GM21381 (cell line): ENCODE data around the gene EFNA3.

Experiments used
- ATAC-seq: cut with Tn5 transposase; IDR thresholded peaks from one replicate; pipeline ENCODE4 v1.9.1; 2021; ENCODE audit warnings: mild to moderate bottlenecking, moderate library complexity; ENCODE audit not compliant: unreplicated experiment

Gene EFNA3

DNA sequence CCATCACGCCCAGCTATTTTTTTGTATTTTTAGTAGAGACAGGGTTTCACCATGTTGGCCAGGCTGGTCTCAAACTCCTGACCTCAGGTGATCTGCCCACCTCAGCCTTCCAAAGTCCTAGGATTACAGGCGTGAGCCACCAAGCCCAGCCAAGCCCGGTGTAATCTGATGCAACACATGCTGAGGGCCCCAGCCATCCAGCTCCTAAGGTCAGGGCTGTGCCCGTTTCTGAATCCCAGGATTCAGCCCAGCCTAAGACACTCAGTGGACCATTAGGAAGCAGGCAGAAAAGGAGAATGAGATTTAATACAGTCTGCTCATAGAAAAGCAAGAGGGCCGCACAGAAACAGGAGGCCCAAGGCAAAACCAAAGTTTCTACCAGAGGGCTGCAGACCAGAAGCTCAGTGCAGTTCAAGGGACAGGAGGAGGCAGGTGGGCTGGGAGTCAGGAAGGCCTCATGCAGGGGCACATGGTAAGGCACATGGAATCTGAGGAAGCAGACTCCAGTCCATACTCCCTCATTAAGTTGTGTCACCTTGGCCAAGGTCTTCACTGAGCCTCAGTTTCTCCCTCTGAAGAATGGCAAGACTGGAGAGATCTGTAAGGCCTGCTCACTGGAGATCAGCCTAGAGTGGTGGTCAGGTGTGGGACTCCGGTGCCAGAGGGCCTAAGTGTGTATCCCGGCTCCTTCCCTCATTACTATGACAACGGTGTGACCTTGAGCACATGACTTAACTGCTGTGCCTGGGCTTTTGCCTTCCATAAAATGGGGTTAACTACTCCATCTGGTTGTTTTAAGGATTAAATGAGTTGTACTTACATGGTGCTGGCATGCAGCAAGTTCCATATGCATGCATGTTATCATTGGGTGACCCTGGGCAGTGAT lies 29.9 kb upstream of the EFNA3 start:
- no peak for ATAC-seq

DNA sequence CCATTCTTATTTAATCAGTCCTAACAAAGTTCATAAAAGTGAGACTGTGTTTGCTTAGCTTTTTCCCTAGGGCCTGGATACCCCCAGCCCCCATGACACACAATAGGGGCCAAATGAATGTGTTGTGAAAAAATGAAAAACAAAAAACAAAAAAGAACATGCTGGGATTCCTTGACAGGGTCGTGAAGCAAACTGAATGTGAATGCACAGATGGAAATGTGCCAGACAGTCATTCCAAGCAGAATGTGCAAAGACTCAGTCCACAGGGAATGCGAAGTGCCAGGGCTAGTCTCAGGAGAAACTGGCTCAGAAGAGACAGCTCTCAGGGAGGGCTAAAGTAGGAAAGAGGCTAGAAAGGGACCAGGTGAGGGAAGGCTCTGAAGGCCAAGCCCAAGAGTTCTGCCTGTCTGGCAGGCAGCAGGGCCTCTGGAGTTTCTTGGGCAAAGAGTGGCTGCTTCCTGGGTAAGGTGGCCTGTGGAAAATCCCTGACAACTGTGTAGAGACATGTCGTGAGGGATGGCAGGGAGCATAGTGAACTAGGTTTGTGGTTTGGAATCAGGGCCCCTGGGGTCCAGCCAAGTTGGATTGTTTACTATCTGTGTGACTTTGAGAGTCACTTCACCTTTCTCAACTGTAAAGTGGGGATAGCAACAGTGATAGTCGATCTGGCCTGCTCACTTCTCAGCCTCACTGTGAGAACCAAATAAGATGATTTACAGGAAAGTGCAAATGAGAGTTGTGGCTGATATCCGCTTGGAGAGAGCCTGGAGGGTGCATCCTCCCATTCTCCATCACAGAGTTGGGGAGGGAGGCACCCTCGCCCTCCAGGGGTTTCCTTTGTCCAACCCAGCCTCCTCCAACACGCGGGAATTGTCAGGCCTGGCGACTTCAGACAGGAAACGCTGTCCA lies 28.7 kb upstream of the EFNA3 start:
- no peak for ATAC-seq

DNA sequence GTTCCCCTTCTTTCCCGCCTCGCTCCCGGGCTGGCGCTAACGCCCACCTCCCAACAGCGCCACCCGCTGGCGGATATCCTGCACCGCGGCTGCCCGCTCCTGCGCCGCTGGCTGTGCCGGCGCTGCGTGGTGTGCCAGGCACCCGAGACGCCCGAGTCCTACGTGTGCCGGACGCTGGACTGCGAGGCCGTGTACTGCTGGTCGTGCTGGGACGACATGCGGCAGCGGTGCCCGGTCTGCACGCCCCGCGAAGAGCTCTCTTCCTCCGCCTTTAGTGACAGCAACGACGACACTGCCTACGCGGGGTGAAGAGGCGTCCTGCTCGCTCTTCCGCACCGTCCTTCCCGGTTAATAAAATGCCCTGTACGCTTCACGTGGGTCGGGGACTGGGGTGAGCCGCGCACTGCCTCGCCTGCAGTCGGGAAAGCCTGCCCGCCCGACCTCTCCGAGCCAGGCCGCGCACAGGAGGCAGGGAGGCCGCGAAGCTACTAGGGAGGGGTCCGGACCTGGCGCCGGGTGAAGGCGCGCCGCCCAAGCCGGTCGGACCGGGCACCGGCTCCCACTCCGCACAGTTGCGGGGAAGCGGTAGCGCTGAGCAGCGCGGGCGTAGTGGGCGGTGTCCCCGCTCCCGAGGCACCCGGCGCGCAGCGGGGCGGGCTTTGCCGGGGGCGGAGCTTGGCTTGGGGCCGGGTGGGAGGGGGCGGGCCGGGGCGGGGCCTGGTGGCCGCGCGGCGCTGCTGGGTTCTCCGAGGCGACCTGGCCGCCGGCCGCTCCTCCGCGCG lies 27.9 kb upstream of the EFNA3 start, which contains the start of gene ADAM15:
ADAM15 (plus strand) TSS at position 757 of the 782 bp plus-strand sequence. CDS start 71 bp downstream, outside the sequence.
- peak; percentile 56 for ATAC-seq

DNA sequence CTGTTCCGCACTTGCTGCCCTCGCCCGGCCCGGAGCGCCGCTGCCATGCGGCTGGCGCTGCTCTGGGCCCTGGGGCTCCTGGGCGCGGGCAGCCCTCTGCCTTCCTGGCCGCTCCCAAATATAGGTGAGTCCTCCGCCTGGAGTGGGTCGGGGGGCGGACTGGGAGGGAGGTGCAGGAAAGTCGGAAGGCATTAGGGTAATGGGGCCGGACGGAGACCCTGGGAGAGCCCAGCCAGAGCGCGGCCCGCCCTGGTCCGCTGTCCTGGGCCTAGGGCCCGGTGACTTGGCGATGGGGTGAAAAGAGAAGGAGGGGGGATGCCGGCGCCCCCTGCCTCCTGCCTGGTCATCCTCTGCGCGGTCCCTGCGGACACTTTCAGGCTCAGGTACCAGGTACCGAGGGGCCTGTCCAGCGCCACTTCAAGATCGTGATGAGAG lies 27.3 kb upstream of the EFNA3 start:
- ATAC-seq, result no peak

DNA sequence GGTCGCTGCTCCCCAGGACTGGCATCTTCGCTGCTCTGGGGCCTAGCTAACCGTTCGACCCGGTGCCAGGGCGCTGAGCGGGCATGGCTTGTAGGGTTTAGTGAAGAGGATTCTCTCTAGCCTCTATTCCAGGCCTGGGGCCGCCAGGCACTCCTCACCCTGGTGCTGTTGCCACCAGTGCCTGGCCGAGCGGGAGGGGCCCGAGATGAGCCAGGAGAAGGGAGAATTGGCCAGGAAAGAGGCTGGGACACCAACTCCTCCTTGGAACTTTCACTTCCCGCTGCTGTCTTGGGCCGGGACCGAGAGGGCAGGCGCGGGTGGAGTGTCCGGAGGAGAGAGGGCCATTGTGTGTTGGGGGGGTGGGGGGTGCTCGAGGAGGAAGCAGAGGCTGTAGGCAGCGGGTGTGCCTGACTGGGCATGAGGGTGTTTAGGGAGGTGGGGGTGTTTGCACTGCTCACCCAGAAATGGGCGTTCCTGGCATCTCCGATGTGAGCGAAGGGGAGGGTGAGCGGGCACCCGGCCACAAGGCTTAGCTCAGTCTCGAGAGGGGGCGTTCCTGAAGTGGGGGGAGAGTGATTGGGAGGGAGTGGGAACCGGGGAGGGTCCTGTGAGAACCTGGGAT lies 26.7 kb upstream of the EFNA3 start:
- ATAC-seq, result peak; percentile 9

DNA sequence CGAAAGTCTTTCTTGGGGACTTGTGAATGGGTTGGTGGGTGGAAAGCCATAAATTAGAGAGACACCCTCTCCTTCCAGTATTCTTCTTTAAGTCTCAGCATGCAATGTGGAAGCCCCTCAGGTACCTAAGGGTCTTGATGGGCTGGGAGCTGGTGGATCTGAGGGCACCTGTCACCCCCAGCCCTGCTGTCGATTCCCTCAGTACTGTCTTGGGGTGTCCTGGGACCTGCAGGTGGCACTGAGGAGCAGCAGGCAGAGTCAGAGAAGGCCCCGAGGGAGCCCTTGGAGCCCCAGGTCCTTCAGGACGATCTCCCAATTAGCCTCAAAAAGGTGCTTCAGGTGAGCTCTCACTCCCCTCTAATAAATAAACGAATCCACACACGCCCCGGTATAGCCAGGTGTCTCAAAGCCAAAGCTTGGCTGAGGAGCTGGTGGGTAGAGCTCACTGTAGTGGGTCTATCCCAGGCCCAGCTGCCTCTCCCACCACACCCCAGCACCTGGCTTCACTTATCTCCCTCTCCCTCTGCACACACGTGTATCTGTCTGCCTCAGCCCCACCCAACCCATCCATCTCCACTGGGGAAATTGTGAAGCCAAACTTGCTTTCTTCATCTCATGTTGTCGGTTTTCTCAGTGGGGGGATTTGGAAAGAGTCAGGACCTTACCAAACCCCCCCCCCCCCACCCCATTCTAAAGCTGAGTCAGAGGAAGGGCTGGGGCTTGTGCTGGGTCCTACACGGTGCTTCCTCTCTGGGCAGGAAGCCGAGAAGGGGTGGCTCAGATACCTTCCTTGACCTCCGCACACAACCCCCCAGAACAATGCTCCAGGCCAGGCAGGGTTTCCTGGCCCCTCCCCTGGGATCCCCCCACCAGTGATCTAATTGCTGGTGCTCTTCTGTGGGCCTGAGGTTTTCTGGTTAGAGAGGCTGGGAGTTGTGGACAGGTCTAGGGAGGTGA lies 25.9 kb upstream of the EFNA3 start:
- no peak for ATAC-seq

DNA sequence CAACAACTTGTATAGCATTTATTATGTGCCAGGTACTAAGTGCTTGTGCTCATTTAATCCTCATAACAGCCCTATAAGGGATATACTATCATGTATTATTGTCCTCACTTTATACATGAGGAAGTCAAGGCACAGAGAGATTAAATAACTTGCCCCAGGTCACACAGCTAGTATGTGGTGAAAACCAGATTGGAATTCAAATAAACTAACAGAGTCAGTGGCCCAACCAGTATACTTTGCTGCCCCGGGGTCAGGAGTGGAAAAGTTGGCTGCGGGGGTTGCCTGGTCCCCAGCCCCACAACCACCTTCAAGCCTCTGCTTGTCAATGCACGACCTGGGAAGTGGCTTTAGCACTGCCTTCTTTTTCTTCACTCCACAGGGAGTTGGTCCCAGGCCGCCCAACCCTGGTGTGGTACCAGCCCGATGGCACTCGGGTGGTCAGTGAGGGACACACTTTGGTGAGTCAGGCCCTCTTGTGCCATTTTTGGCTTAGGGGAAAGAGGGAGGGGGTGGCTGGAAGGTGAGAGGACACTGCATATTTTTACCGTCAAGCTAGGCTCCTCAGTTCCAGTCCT lies 25.0 kb upstream of the EFNA3 start:
- no peak for ATAC-seq

DNA sequence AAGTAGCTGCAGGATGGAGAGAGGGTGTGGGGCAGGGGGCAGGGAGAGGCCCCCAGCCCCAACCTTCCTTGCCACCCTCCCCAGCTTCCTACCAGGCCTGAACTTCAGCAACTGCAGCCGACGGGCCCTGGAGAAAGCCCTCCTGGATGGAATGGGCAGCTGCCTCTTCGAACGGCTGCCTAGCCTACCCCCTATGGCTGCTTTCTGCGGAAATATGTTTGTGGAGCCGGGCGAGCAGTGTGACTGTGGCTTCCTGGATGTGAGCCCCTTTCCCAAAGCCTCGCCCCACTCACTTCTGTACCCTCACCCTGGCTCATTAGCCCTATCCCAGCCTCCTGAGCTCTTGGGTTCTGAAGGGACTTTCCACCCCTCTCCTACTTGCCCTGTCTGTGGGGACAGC lies 21.5 kb upstream of the EFNA3 start:
- no peak for ATAC-seq

DNA sequence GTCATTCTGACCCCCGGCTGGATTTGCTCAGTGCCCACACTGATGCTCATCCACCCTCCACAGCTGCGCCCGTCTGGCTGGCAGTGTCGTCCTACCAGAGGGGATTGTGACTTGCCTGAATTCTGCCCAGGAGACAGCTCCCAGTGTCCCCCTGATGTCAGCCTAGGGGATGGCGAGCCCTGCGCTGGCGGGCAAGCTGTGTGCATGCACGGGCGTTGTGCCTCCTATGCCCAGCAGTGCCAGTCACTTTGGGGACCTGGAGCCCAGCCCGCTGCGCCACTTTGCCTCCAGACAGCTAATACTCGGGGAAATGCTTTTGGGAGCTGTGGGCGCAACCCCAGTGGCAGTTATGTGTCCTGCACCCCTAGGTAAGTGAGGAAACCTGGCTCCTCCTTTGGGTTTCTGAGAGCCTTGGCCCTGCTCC lies 20.8 kb upstream of the EFNA3 start:
- no peak for ATAC-seq

DNA sequence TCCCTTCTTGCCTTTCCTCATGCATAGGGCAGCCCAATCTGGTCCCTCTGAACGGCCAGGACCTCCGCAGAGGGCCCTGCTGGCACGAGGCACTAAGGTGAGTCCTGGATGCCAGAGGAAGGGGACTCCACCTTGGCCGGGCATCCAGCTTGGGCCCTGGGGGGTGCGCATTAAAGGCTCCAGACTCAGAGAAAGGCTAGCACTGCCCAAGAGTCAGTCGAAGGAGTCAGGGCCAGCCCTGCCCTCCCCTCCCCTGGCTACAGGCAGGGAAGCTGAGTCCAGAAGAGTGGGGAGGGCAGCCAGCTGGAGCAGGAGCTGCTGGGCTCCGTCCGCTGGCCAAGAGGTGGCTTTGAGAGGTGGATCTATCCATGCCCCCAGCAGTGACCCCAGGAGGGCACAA lies 17.9 kb upstream of the EFNA3 start:
- no peak for ATAC-seq

DNA sequence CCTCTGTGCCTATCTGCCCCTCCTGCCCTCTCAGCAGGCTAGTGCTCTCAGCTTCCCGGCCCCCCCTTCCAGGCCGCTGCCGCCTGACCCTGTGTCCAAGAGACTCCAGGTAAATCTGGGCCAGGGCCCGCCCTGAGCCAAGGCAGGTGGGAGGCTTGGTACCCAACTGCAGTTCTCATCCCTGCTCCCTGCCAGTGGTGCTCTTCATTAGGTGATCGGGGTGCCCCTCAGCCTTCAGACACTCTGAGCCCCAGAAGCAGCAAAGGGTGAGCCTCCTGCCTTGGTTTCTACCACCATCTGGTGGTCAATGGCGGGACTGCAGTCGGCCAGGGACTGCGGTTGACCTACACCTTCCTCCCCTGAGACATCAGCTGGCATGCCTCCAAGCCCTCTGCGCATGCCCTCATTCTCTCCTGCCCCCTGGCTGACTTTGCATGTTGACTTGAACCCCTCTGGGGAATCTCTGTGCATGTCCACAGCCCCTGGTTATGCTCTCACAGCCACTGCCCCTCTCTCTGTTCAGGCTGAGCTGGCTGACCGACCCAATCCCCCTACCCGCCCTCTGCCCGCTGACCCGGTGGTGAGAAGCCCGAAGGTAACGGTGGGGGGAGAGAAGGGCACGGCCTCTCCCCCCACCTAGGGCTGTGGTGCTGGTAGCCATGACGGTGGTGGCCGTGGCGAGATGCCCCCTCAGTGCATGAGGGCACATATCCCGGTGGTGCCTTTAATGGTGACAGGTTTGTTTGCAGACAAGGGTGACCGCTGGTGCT lies 17.1 kb upstream of the EFNA3 start:
- no peak for ATAC-seq

DNA sequence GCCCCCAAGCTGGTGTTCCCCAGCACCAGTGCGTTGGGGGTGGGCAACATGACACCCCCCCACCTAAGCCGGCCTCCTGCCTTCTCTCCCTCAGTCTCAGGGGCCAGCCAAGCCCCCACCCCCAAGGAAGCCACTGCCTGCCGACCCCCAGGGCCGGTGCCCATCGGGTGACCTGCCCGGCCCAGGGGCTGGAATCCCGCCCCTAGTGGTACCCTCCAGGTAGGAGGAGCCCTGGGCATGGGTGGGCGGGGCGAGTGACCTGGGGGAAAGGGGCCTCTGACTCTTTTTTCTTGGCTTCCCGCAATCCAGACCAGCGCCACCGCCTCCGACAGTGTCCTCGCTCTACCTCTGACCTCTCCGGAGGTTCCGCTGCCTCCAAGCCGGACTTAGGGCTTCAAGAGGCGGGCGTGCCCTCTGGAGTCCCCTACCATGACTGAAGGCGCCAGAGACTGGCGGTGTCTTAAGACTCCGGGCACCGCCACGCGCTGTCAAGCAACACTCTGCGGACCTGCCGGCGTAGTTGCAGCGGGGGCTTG lies 16.4 kb upstream of the EFNA3 start:
- ATAC-seq, result no peak

DNA sequence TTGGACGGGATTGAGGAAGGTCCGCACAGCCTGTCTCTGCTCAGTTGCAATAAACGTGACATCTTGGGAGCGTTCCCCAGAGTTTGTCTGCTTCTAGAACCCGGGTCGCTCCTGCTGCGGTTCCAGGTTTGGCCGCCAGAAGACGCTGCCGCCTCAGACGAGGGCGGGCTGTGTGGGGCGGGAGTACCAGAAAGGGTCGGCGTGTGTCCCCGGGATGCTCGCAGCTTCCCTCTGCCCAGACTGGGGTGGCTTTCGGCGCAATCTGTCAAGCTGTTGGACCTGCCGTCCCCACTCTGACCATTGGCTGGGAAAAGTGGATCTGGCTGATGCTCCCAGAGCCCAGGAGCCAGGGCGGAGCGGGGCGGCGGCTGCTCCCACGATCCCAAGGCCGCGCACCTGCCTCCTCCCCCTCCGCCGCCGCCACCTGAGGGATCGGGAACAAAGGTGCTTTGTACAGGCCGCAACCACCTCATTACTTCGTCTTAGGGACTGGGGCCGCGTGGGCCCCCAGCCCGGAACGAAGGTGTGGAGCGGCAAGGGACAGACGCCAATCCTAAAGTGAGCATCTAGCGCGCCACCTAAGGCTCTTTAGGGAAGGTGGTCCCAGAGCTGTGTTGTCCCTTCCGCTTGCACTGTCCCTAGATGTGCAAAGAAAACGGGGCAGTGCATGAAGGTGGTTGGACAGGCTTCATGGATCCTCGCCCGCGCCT lies 15.8 kb upstream of the EFNA3 start:
- no peak for ATAC-seq

DNA sequence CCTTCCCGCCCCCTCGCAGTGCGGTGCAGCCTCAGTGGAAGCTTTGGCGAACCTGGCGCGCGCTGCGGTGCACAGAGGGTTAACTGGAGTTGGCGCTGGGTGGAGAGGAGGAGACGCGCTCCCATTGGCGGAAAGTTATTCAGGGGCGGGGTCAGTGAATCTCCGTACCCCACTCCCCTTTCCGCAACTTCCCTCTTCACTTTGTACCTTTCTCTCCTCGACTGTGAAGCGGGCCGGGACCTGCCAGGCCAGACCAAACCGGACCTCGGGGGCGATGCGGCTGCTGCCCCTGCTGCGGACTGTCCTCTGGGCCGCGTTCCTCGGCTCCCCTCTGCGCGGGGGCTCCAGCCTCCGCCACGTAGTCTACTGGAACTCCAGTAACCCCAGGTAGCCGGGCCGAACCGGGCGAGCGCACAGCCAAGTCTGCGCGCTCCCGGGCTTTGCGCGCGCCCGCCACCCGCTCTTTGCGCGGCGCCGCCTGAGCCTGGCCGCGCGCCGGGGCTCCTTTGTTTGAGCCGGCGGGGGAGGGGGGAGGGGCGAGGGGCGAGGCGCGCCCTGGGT lies 15.0 kb upstream of the EFNA3 start, which contains the start of gene EFNA4:
EFNA4 (plus strand) TSS at position 191 of the 561 bp plus-strand sequence; CDS start at position 275, 84 bp downstream.
- peak; percentile 63 for ATAC-seq

DNA sequence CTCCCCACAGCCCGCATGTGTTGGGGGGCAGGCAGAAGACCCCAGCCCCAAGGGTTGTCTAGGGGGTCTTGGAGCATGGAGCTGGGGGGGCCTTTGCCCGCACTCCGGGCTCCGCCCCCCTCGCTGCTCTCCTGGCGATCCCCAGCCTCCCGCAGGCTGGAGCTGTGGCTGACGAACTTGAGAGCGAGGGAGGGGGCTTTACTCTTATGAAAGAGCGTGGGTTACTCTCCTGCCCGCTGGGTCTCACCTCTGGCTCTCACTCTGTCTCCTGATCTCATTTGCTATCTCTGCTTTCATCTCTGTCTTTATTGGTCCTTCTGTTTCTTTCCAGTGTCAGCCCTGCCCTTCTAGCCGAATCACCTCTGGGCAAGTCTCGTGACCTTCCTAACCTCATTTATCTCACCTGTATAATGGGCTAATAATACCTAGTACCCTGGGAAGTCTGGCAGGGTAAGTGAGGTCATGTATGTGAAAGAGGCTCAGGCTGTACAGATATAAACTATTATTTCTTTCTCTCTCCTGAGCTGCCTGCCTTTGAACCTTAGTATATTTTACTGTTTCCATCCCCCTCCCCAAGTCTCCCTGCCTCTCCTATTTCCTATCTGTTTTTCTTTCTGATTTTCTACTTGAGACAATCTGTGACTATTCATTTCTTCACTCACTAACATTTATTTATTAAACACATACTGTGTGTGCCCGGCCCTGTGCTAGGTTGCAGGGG lies 14.4 kb upstream of the EFNA3 start:
- ATAC-seq, result peak; percentile 14

DNA sequence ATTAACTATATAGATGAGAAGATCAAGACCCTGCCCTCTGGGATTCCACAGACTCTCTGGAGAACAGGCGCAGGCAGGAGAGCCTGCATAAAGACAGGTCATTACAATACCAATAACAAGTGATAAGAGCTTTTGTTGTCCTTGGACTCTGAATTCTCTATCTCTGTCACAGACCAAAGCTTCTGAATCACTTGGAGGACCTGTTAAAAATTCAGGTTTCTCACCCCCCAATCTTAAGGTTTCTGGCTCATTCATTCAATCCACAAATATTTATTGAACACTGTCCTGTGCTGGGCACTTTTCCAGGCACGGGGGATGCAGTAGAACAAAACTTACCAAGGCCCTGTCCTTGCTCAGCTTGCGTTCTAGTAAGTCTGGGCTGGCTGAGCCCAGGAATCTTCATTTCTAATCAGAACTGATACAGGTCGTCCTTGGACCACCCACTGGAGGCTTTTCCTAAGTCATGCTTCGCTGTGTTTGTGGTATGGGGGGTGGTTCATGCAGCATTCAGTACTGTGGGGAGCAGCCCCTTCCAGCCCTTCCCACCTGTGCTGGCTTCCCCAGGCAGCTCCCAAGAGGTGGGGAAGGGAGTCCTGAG lies 13.7 kb upstream of the EFNA3 start:
- no peak for ATAC-seq
